WERI-Rb-1 (cell line): ENCODE measurements around the gene ACTL10.
A peak's percentile ranks its signal among the peaks of the same experiment; 100 is the strongest.

Experiments
- DNase-seq: peaks from one replicate; pipeline ENCODE4 v3.0.0-alpha.2; 2020
- H3K27ac ChIP-seq: fragments of 250-450 bp; sonication (Bioruptor Pico); 2 replicates; pipeline ENCODE4 v1.5.1; 2020; ENCODE audit warnings: mild to moderate bottlenecking, moderate library complexity
- H3K27me3 ChIP-seq: fragments of 250-450 bp; sonication (Bioruptor Pico); 2 replicates; pipeline ENCODE4 v1.5.1; 2021; ENCODE audit warnings: mild to moderate bottlenecking, low read depth, moderate library complexity; ENCODE audit not compliant: insufficient read depth, severe bottlenecking
- H3K36me3 ChIP-seq: fragments of 250-450 bp; sonication (Bioruptor Pico); 2 replicates; pipeline ENCODE4 v1.5.1; 2020; ENCODE audit warnings: mild to moderate bottlenecking, moderate library complexity
- H3K4me3 ChIP-seq: 2 replicates; pipeline ENCODE4 v1.5.1; 2011; ENCODE audit warnings: low read depth, mild to moderate bottlenecking, control low read depth, low read length
- H3K9me3 ChIP-seq: fragments of 250-450 bp; sonication (Bioruptor Pico); 2 replicates; pipeline ENCODE4 v1.5.1; 2021; ENCODE audit warnings: mild to moderate bottlenecking, moderate library complexity; ENCODE audit not compliant: severe bottlenecking
- TF ChIP-seq, protein P1 (sequence below): IDR thresholded peaks from 2 replicates; pipeline ENCODE4 v1.5.1; 2011; ENCODE audit warnings: low read depth, mild to moderate bottlenecking, control low read depth, inconsistent platforms, low read length

Gene ACTL10

GRCh38 chr20:33676121-33676520 is 9.4 kb downstream of the ACTL10 start:
- Histone ChIP-seq H3K9me3 (no peaks in the 10 kb centered on the region), H3K36me3 (peaks cover 60% of the 10 kb centered on the region), H3K27me3 (no peaks in the 10 kb centered on the region), H3K4me3 (no peak overlapping the region), H3K27ac (peak overlapping the region; percentile 74; the same call in 1 of the 2 replicates)
- TF ChIP-seq, protein P1, sequence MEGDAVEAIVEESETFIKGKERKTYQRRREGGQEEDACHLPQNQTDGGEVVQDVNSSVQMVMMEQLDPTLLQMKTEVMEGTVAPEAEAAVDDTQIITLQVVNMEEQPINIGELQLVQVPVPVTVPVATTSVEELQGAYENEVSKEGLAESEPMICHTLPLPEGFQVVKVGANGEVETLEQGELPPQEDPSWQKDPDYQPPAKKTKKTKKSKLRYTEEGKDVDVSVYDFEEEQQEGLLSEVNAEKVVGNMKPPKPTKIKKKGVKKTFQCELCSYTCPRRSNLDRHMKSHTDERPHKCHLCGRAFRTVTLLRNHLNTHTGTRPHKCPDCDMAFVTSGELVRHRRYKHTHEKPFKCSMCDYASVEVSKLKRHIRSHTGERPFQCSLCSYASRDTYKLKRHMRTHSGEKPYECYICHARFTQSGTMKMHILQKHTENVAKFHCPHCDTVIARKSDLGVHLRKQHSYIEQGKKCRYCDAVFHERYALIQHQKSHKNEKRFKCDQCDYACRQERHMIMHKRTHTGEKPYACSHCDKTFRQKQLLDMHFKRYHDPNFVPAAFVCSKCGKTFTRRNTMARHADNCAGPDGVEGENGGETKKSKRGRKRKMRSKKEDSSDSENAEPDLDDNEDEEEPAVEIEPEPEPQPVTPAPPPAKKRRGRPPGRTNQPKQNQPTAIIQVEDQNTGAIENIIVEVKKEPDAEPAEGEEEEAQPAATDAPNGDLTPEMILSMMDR: no peak
- no peak for DNase-seq

DNA sequence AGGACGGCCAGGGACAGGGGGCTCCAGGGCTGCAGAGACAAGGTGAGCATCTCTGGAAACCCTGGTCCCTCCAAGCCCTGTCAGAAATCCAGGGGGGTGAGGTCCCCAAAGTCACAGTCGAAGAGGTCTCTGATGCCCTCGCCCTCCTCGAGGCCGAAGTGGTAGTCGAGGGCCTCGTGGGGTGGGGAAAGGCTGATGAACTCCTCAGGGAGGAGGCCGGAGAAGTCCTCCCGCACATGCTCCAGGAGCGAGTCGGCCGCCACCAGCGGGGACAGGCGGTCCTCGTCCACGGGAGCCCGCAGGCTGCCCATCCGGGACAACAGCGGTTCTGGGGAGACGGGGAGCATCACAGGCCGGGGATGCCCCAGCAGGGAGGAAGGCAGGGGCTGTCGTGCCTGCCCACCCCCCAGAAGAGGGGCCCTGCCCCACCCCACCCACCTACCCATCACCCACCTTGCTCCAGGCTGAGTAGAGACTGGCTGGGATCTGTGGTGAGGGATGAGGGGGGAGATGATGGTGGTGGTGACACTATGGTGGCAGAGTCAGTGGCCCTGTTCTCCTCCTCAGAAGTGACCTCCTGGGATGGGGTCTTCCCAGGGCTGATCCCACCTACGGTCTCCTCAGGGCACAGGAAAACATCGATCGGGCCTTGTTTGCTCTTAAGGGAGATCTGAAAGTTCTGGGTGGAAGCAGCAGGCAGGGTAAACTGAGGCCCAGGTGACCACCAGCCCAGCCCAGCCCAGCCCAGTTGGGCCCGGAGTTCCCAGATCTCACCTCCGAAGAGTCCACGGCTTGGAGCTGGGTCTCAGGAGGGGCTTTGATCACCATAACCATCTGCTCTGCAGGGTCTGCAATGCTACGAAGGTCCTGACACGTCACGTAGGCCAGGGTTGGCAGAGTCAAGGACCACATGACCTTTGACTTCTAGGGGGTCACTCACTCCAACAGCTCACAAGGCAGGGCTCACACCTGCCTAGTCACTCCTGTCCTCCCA is 10.2 kb downstream of the ACTL10 start:
- Histone ChIP-seq H3K27me3 (no peaks in the 10 kb centered on the region), H3K36me3 (peaks cover 57% of the 10 kb centered on the region), H3K4me3 (no peak overlapping the region), H3K27ac (no peak overlapping the region), H3K9me3 (no peaks in the 10 kb centered on the region)
- TF ChIP-seq, protein P1: no peak
- DNase-seq: no peak

DNA sequence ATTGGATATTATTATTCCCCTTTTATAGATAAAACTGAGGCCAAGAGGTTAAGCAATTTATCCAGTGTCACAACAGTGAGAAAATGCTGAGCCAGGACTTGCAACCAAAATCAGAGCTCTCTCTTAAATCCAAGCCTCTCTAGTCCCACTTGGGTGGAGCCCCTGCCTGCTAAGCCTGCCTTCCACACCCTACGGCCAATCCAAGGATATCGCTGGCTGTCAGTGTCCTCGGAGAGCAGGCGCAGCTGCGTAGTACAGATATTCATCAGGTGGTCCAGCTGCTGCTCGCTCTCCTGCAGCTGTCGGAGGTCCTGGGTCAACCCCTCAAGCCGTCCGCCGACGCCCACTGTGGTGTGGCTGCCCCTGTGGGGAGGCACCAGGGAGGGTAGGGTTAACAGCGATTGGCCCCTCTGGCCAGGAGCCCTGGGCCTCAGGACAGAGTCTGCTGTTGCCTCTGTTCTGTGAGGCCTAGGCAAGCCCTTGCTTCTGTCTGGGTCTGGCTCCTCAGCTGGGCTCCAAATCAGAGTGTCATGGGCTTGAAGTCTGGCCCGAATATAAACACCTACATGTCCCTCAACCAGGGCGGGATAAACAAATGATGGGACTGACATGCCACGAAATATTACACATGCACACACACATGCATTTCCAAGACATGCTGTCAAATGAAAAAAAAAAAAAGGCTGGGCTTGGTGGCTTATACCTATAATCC is 11.4 kb downstream of the ACTL10 start:
- TF ChIP-seq, protein P1: no peak
- Histone ChIP-seq H3K4me3 (no peak overlapping the region), H3K27me3 (no peaks in the 10 kb centered on the region), H3K27ac (no peak overlapping the region), H3K9me3 (no peaks in the 10 kb centered on the region), H3K36me3 (peaks cover 64% of the 10 kb centered on the region)
- DNase-seq: no peak

GRCh38 chr20:33679758-33680485 is 13.2 kb downstream of the ACTL10 start:
- Histone ChIP-seq H3K27ac (no peak overlapping the region), H3K36me3 (peaks cover 81% of the 10 kb centered on the region), H3K9me3 (no peaks in the 10 kb centered on the region), H3K27me3 (no peaks in the 10 kb centered on the region), H3K4me3 (no peak overlapping the region)
- TF ChIP-seq, protein P1: no peak
- no peak for DNase-seq

DNA sequence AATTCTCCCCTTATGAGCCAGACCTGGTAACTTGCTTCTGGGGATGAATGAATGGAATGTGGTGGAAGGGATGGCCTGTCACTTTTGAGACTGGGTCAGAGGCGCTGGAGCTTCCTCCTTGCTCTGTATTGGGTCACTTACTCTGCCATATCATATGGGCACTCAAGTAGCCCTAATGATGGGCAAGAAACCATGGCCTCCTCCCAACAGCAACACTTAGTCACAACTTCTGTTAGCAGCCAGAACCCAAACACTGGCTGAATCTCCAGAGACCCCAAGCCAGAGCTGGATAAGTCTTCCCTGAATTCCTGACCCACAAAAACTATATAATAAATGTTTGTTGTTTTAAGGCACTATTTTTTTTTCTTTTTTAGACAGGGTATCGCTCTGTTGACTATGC is 13.9 kb downstream of the ACTL10 start:
- Histone ChIP-seq H3K36me3 (peaks cover 88% of the 10 kb centered on the region), H3K9me3 (no peaks in the 10 kb centered on the region), H3K27ac (no peak overlapping the region), H3K27me3 (no peaks in the 10 kb centered on the region), H3K4me3 (no peak overlapping the region)
- TF ChIP-seq, protein P1: no peak
- DNase-seq: no peak
